ENCODE data around the gene CC2D2A.
"Not testable (repeated sequence)": the region's sequence is repeated elsewhere in the genome, so short reads cannot be mapped to it uniquely, and the experiment has no call there.

Gene CC2D2A

GRCh38 chr4:15516494-15516893 is 46.8 kb downstream of the CC2D2A start:
- DNase-seq (ENCODE audit: low spot score) = no peak

DNA sequence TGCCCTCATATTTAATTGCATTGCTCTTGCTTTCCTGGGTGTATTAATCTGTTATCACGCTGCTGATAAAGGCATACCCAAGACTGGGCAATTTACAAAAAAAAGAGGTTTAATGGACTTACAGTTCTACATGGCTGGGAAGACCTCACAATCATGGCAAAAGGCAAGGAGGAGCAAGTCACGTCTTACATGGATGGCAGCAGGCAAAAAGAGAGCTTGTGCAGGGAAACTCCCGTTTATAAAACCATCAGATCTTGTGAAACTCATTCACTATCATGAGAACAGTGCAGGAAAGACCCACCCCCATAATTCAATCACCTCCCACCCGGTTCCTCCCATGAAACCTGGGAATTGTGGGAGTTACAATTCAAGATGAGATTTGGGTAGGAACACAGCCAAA is 48.0 kb downstream of the CC2D2A start:
- not testable (repeated sequence) for DNase-seq (ENCODE audit: low spot score)

- DNase-seq (ENCODE audit: low spot score) = no peak
These were observed 51.9 kb downstream of the CC2D2A start for GRCh38 chr4:15521442-15522039.

- no peak for DNase-seq (ENCODE audit: low spot score)
These were observed 55.4 kb downstream of the CC2D2A start for GRCh38 chr4:15525080-15525479.

- no peak for DNase-seq (ENCODE audit: low spot score)
These were observed 57.4 kb downstream of the CC2D2A start for GRCh38 chr4:15526924-15527592.

- no peak for DNase-seq (ENCODE audit: low spot score)
These were observed 62.1 kb downstream of the CC2D2A start for GRCh38 chr4:15531792-15532191.

DNA sequence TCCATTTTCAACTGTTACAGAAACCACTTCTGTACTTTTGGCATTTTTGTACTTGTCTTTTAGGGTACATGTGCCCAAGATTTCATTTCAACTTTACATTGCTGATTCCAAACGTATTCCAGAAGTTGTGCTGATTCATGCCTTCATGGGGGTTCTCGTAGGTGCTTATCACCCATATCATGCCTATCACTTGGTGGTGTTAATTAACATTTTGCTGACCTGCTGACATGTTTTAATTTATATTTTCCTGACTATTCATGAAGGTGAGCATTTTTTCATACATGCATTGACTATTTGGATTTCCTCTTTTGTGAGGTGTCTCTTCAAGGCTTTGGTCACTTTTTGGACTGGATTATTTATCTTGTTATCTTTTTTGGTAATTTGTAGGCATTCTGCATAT is 64.1 kb downstream of the CC2D2A start:
- no peak for DNase-seq (ENCODE audit: low spot score)

- no peak for DNase-seq (ENCODE audit: low spot score)
These were observed 65.9 kb downstream of the CC2D2A start for GRCh38 chr4:15535599-15535998.

GRCh38 chr4:15536552-15537499 is 67.1 kb downstream of the CC2D2A start:
- DNase-seq (ENCODE audit: low spot score) = no peak

GRCh38 chr4:15541941-15542340 is 72.3 kb downstream of the CC2D2A start:
- DNase-seq (ENCODE audit: low spot score) = no peak

- no peak for DNase-seq (ENCODE audit: low spot score)
These were observed 73.1 kb downstream of the CC2D2A start for GRCh38 chr4:15542760-15543159.

DNA sequence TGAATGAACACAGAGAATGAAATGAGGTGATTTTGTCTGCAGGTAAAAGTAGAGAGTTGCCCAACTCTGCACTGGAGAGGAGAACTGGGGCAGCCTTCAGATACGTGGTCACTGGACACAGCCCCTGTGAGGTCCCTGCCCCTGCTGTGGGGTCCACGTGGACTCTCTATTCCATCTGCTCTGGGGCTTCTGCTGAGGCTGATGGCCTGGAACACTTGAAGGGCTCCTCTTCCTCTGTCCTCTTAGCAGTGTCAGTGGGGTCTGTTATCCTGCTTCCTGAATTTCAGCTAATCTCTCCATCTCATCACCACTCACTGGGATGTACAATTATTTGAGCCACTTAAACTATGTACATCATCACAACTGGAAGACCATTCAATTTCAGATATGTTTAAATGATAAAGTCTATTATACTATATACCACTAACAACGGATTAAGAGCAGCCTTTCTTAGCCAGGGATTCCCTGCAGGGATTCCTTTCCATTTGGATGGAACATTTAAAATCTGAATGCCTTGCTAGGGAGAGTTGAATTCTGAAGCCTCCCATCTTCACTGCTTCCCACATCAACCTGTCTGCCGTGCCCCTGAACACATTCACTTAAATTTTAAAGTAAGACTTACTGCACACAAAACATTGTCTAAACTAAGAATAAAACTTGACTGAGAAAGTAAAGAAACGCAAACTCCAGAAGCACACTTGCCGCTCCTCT is 74.0 kb downstream of the CC2D2A start:
- no peak for DNase-seq (ENCODE audit: low spot score)

DNA sequence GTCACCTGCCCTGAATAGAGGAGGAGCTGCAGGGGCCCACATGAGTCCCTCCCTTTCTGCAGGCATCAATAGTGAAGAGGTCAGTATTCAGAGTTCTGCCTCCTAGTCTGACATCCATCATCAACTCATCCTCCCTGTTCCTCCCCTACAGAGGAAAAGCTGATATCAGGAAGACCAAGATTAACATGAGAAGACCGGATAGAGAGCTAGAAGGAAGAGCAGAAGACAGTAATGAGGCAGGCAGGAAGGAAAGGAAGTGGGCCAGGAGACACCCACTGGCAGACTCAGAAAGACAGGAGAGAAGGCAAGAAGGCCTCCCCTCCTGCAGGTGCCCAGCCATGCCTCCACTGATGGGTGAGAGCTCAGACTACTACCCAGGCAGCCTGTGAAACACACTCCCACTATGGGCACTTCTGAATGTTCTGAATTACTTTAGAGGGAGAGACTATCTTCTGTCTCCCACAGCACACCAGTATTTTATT is 74.6 kb downstream of the CC2D2A start:
- no peak for DNase-seq (ENCODE audit: low spot score)

DNA sequence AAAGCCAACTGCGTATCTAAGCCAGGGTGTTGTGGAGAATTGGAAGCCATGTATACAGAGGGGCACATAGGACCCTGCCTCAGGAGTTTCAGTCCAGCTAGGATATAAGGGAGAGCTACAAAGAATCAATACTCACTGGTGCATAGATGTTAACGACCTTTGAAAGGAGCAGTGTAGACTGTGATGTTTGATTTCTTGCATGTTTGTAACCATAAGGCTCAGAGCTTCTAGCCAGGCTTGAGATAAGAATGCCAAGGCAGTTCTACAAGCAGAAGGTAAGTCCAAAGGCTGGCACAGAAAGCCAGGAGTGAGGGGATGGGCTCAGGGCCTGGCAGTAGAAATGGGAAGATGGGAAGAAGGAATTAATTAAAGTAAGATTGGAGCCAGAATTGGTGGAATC is 75.7 kb downstream of the CC2D2A start:
- no peak for DNase-seq (ENCODE audit: low spot score)

GRCh38 chr4:15547392-15547791 is 77.7 kb downstream of the CC2D2A start:
- no peak for DNase-seq (ENCODE audit: low spot score)

GRCh38 chr4:15550491-15550890 is 80.8 kb downstream of the CC2D2A start:
- DNase-seq (ENCODE audit: low spot score) = no peak

DNA sequence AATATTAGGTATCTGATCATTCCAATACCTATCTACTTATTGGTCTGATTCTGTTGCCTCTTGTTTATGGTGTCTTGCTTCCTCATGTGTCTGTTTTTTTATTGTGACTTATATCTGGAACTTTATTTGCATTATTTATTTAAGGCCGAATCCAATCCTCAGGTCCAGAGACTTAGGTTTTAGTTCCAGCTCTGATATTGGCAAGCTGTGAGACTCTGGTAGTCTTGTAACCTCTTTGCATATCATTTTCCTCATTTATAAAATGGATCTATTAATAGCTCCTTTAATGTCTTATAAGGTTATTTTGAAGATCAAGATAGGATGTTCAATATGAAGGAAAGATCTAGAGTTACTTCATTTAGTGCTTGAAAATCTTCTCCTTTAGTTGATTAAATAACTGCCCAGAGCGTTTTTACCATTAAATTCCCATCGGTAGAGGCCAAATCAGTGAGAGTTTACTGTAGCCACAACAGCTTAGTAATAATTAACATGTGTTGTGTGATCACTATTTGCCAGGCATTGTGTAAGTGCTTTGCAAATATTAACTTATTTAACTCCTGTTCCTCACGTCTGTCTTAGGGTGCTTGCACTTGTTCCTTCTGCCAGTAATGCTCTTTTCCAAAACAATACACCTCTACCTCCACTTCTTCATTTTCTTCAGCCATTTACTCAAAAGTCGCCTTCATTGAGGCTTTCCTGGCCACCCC is 82.2 kb downstream of the CC2D2A start:
- no peak for DNase-seq (ENCODE audit: low spot score)

GRCh38 chr4:15552557-15553362 is 83.1 kb downstream of the CC2D2A start:
- no peak for DNase-seq (ENCODE audit: low spot score)

DNA sequence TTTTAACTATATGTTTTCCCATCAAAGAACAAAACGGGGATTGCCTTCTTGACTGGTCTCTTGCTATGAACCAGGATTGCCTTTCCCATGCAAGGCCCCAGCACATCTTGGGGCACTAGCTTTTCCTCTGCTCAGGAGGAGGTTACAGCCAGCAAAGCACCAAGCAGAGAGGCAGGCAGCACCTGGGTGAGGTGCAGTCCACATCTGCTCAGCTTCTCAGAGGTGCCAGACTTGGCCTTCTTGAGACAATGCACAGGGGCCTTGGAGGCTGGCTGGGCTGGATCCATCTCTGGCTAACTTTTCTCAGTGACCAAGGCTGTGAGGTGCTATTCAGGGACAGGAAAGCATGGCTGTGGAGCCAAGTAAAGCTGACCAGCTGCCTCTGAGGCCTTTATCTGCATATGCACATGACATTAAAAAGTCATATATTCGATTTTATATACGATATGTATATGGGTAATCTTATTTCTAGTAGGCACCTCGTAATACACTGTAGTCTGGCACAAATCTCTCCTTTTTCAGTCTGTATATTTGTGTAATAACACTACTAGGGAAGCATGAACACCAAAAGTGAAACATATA is 86.9 kb downstream of the CC2D2A start:
- no peak for DNase-seq (ENCODE audit: low spot score)
